B cell (primary cell): ENCODE data around the gene LHFPL6. TPM values are rescaled to one million over a fixed set of nuclear protein-coding genes. Genes with fewer than 3 reads are reported as not detected.

Experiments used
- ATAC-seq: fragments of 200-7000 bp; cut with Tn5 transposase; one replicate; pipeline ENCODE4 v1.10.0; 2021; ENCODE audit warnings: low read depth, mild to moderate bottlenecking, moderate number of reproducible peaks, moderate library complexity
- CTCF ChIA-PET: fragments of 350-600 bp; sonication (Branson Sonifier 250); formaldehyde crosslinking; loops from one replicate; lab custom pipeline; 2021; ENCODE audit warnings: antibody characterized with exemption, inconsistent platforms; lab: Charles Lee
- POLR2A ChIA-PET: fragments of 350-600 bp; sonication (Branson Sonifier 250); formaldehyde crosslinking; loops from one replicate; lab custom pipeline; 2021; ENCODE audit warnings: antibody characterized with exemption; lab: Charles Lee
- DNase-seq: peaks from one replicate; pipeline ENCODE4 v3.0.0; 2013
- H2AFZ ChIP-seq: 2 replicates; pipeline ENCODE4 v1.6.1; 2012; ENCODE audit warnings: mild to moderate bottlenecking, low read depth, low read length; ENCODE audit not compliant: insufficient read depth, poor library complexity, severe bottlenecking
- H3K27ac ChIP-seq, 2 donors: 1 replicate in 1 of 2; 2 replicates in 1 of 2; pipeline ENCODE4 v1.5.1; 2012 to 2013; ENCODE audit warnings: low read length in 2 of 2, mild to moderate bottlenecking in 2 of 2, moderate library complexity in 1 of 2
- H3K27me3 ChIP-seq, 4 experiments: fragments of 200-600 bp in 1 of 4; sonication (generic) in 1 of 4; replicated peaks in 1 of 4; 1 replicate in 2 of 4; 2 replicates in 2 of 4; pipeline versions ENCODE4 v1.6.1 to v1.7.0; 2013 to 2016; ENCODE audit warnings: low read length in 3 of 4, mild to moderate bottlenecking in 2 of 4, mixed read lengths in 1 of 4, moderate library complexity in 1 of 4; ENCODE audit not compliant: insufficient read depth in 4 of 4, control insufficient read depth in 3 of 4; ENCODE audit errors: control extremely low read depth in 1 of 4
- H3K36me3 ChIP-seq, 2 experiments: replicated peaks in 1 of 2; 1 replicate in 1 of 2; 2 replicates in 1 of 2; pipeline versions ENCODE4 v1.6.1 to v1.7.1; 2013; ENCODE audit warnings: low read length in 1 of 2; ENCODE audit not compliant: insufficient read depth in 2 of 2, control insufficient read depth in 1 of 2; ENCODE audit errors: control extremely low read depth in 1 of 2, extremely low read depth in 1 of 2
- H3K4me1 ChIP-seq, 2 donors: fragments of 200-600 bp in 1 of 2; sonication (generic) in 1 of 2; 1 replicate in 1 of 2; 2 replicates in 1 of 2; pipeline versions ENCODE4 v1.5.1 to v1.6.1; 2013 to 2017; ENCODE audit warnings: low read length in 2 of 2; ENCODE audit not compliant: control insufficient read depth in 2 of 2, insufficient read depth in 2 of 2
- H3K4me2 ChIP-seq: replicated peaks from 2 replicates; pipeline ENCODE3; 2012; ENCODE audit warnings: mild to moderate bottlenecking, low read depth, low read length; ENCODE audit not compliant: poor library complexity, severe bottlenecking
- H3K4me3 ChIP-seq, 5 experiments: fragments of 200-600 bp in 1 of 5; sonication (generic) in 1 of 5; 1 replicate in 3 of 5; 2 replicates in 2 of 5; pipeline versions ENCODE4 v1.5.1 to v1.7.0; 2011 to 2016; ENCODE audit warnings: low read length in 4 of 5, mild to moderate bottlenecking in 4 of 5, low read depth in 2 of 5, control low read depth in 1 of 5, moderate library complexity in 1 of 5; ENCODE audit not compliant: insufficient read depth in 1 of 5; ENCODE audit errors: control extremely low read depth in 1 of 5, extremely low read depth in 1 of 5
- H3K79me2 ChIP-seq: fragments of 200-600 bp; sonication (generic); one replicate; pipeline ENCODE4 v1.6.0; 2016; ENCODE audit warnings: low read length; ENCODE audit not compliant: control insufficient read depth, insufficient read depth
- H3K9ac ChIP-seq: fragments of 200-600 bp; sonication (generic); 2 replicates; pipeline ENCODE4 v1.6.1; 2017; ENCODE audit warnings: mild to moderate bottlenecking, low read length, moderate library complexity
- H3K9me3 ChIP-seq, 3 donors: one replicate each; pipeline versions ENCODE4 v1.6.1 to v1.7.1; 2013; ENCODE audit warnings: low read length in 2 of 3; ENCODE audit not compliant: control insufficient read depth in 2 of 3, insufficient read depth in 1 of 3; ENCODE audit errors: control extremely low read depth in 1 of 3
- H4K20me1 ChIP-seq: 2 replicates; pipeline ENCODE4 v1.6.0; 2012; ENCODE audit warnings: mild to moderate bottlenecking, low read length; ENCODE audit not compliant: insufficient read depth, control insufficient read depth, poor library complexity, severe bottlenecking
- H3K27ac Mint-ChIP-seq: one replicate; pipeline ENCODE4 v1.8.0; 2021; ENCODE audit warnings: mixed read lengths
- H3K27me3 Mint-ChIP-seq: one replicate; pipeline ENCODE4 v1.8.0; 2021; ENCODE audit warnings: mixed read lengths
- H3K4me1 Mint-ChIP-seq: one replicate; pipeline ENCODE4 v1.8.0; 2021; ENCODE audit warnings: mixed read lengths
- H3K4me3 Mint-ChIP-seq: one replicate; pipeline ENCODE4 v1.8.0; 2021; ENCODE audit warnings: mixed read lengths
- H3K9me3 Mint-ChIP-seq: one replicate; pipeline ENCODE4 v1.8.0; 2022; ENCODE audit warnings: mixed read lengths; ENCODE audit not compliant: insufficient read depth
- CTCF ChIP-seq: fragments of 200-600 bp; IDR thresholded peaks from one replicate; pipeline ENCODE4 v1.8.0; 2022; ENCODE audit warnings: antibody characterized with exemption, mild to moderate bottlenecking
- EZH2 ChIP-seq: IDR thresholded peaks from 2 replicates; pipeline ENCODE4 v1.6.1; 2012; ENCODE audit warnings: borderline replicate concordance, low read depth, mild to moderate bottlenecking, moderate library complexity, low read length; ENCODE audit not compliant: insufficient read depth, poor library complexity, severe bottlenecking
- WGBS: methylation state at CpG from one replicate; pipeline ENCODE4 v1.1.5; 2013; ENCODE audit warnings: missing lambda C conversion rate; ENCODE audit not compliant: insufficient coverage; 5-methylcytosine and 5-hydroxymethylcytosine counted together
- intact Hi-C: fragments of 100-400 bp; cut with micrococcal nuclease; formaldehyde crosslinking; loops from one replicate; pipeline ENCODE4 v1.10.0; 2022
- polyA plus RNA-seq: library from polyadenylated mRNA; depleted of rRNA; stranded (reverse); fragments of >200 nt; gene quantifications from 2 replicates; pipeline ENCODE4 v1.2.3, GENCODE V29; 2012
- total RNA-seq, 2 donors: library from RNA; stranded (reverse); fragments of 120-200 nt in 1 of 2; gene quantifications; 1 replicate in 1 of 2; 2 replicates in 1 of 2; pipeline versions ENCODE4 v1.2.3 to v1.2.4, GENCODE V29; 2013 to 2022

Gene LHFPL6
- total and polyA plus RNA-seq, 2 donors (not counting 1 experiment from before 2014, with no cell fraction given), result 0.01 TPM; not detected in 1

DNA sequence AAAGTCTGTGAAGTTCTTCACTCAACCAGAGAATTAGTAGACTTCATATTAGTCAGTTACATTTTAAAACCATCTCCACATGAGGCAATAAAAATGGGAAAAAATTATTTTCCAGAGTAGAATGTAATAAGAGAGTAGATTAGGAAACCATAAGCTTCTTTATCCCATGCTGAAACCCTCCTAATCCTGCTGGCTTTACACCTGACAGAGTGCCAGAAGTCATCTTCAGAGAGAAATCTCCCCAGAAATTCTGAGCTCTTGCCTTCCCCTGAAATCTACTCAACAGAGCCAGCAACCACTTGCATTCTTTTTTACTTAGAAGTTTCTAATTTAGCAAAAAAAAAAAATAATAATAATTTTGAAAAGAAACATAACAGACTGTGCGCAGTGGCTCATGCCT, 284.8 kb downstream of the LHFPL6 start:
- ATAC-seq, result no peak
- TF ChIP-seq EZH2 (no peak), CTCF (no peak)
- Histone ChIP-seq H3K4me1 (no peaks in the 10 kb centered on the region), H3K27me3 (no peaks in the 10 kb centered on the region), H3K79me2 (no peaks in the 10 kb centered on the region), H3K9ac (no peak overlapping the region), H2AFZ (no peak overlapping the region), H3K9me3 (no peaks in the 10 kb centered on the region), H4K20me1 (no peaks in the 10 kb centered on the region), H3K4me2 (no peak overlapping the region), H3K36me3 (no peaks in the 10 kb centered on the region), H3K4me3 (no peak overlapping the region), H3K27ac (no peak overlapping the region)
- WGBS, result no CpG with 5 or more reads among the region's 1 CpG
- Mint-ChIP-seq H3K27ac (no peak overlapping the region), H3K4me1 (no peaks in the 10 kb centered on the region), H3K4me3 (no peak overlapping the region), H3K9me3 (no peaks in the 10 kb centered on the region), H3K27me3 (peaks cover 4% of the 10 kb centered on the region)
- no peak for DNase-seq
- CTCF ChIA-PET, result interaction anchor here (0.7 kb wide), 1 partner anchor 108 kb away, joined by 3 read pairs; no protein-coding TSS in a partner anchor
- POLR2A ChIA-PET, result interaction anchor here (0.6 kb wide), 1 partner anchor 18 kb away, joined by 5 read pairs; no protein-coding TSS in a partner anchor
- intact Hi-C loops, result no loop called here

DNA sequence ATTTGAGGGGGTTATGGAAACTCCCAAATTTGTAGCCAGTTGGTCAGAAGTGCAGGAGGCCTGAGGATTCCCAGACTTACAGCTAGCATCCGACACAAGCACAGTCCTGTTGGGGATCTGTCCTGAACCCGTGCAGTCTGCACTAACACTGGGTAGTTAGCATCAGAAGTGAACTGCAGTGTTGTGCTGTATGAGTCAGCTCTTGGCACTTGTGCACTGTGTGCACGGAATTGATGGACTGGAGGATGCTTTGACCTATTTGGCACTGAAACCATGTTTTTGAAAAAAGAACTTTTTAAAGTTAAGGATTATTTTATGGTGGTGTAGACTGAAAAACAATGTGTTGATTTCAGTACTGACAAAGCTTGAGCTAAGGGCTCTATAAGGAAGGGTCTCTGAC, 285.7 kb downstream of the LHFPL6 start:
- Mint-ChIP-seq H3K4me3 (no peak overlapping the region), H3K27me3 (peaks cover 4% of the 10 kb centered on the region), H3K4me1 (no peaks in the 10 kb centered on the region), H3K27ac (no peak overlapping the region), H3K9me3 (no peaks in the 10 kb centered on the region)
- ATAC-seq (no peak), DNase-seq (no peak)
- Histone ChIP-seq H3K4me2 (no peak overlapping the region), H3K4me3 (no peak overlapping the region), H3K36me3 (no peaks in the 10 kb centered on the region), H2AFZ (no peak overlapping the region), H3K9ac (no peak overlapping the region), H3K9me3 (no peaks in the 10 kb centered on the region), H3K27ac (no peak overlapping the region), H4K20me1 (no peaks in the 10 kb centered on the region), H3K27me3 (no peaks in the 10 kb centered on the region), H3K79me2 (no peaks in the 10 kb centered on the region), H3K4me1 (no peaks in the 10 kb centered on the region)
- ChIA-PET CTCF (no interaction called here), POLR2A (no interaction called here)
- WGBS, result 88% methylated on average over 3 of the region's 3 CpGs
- intact Hi-C loops, result no loop called here
- TF ChIP-seq EZH2 (no peak), CTCF (no peak)
